Gastroesophageal sphincter (tissue), 3 donors: Measurements from ENCODE around the gene CGREF1.

ENCODE experiments used
- EP300 ChIP-seq: sonication (generic); formaldehyde crosslinking; IDR thresholded peaks from one replicate; pipeline ENCODE4 v1.6.1; 2017; ENCODE audit warnings: antibody characterized with exemption, mild to moderate bottlenecking
- POLR2A ChIP-seq, 2 donors: fragments of 450-650 bp; IDR thresholded peaks; one replicate each; pipeline ENCODE4 v1.6.1; 2017; ENCODE audit warnings: antibody characterized with exemption in 2 of 2, mild to moderate bottlenecking in 2 of 2, moderate library complexity in 1 of 2
- TF ChIP-seq, protein P1 (sequence below), 4 experiments: fragments of 200-600 bp in 2 of 4; fragments of 450-650 bp in 2 of 4; sonication (generic) in 1 of 4; IDR thresholded peaks; one replicate each; pipeline ENCODE4 v1.5.1; 2017 to 2019; ENCODE audit warnings: antibody characterized with exemption in 4 of 4, mild to moderate bottlenecking in 2 of 4, moderate library complexity in 2 of 4

DNA sequence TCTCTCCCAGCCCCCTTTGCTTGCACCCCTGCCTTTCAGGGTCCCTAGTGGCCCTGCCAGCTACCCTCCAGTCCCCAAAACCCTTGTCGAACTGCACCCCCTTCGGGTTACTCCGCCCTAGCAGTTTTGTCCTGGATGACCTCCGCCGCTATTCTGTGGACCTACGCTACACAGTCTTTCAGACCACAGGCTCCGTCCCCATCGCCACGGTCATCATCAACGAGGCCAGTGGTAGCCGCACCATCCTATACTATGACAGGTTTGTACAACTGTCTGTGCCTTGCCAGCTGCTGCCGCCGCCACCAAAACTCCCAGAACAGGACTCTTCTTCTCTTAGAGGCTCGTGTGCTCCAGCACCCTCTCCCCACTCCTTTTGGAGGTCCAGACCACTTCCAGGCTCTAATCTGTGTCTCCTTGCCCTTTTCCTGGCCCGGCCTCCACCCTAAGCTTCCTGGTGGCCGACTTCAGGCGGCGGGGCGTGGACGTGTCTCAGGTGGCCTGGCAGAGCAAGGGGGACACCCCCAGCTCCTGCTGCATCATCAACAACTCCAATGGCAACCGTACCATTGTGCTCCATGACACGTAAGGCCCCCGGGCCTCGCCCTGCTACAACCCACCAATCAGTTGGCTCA is 24.5 kb downstream of the CGREF1 start:
- TF ChIP-seq, protein P1, sequence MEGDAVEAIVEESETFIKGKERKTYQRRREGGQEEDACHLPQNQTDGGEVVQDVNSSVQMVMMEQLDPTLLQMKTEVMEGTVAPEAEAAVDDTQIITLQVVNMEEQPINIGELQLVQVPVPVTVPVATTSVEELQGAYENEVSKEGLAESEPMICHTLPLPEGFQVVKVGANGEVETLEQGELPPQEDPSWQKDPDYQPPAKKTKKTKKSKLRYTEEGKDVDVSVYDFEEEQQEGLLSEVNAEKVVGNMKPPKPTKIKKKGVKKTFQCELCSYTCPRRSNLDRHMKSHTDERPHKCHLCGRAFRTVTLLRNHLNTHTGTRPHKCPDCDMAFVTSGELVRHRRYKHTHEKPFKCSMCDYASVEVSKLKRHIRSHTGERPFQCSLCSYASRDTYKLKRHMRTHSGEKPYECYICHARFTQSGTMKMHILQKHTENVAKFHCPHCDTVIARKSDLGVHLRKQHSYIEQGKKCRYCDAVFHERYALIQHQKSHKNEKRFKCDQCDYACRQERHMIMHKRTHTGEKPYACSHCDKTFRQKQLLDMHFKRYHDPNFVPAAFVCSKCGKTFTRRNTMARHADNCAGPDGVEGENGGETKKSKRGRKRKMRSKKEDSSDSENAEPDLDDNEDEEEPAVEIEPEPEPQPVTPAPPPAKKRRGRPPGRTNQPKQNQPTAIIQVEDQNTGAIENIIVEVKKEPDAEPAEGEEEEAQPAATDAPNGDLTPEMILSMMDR (IDR thresholded peaks at IDR 0.05), result no peak
- TF ChIP-seq POLR2A (IDR thresholded peaks at IDR 0.05) (no peak), EP300 (no peak)
